Measurements from ENCODE around the gene SDK2. TPM values are rescaled to one million over a fixed set of nuclear protein-coding genes. Genes with fewer than 3 reads are reported as not detected.

SDK2 gene
- total and polyA plus RNA-seq, 2 of the 8 experiments (the other 6 are each of a cell fraction or from before 2014, with no cell fraction given) = 3.9 to 4.1 TPM

DNA sequence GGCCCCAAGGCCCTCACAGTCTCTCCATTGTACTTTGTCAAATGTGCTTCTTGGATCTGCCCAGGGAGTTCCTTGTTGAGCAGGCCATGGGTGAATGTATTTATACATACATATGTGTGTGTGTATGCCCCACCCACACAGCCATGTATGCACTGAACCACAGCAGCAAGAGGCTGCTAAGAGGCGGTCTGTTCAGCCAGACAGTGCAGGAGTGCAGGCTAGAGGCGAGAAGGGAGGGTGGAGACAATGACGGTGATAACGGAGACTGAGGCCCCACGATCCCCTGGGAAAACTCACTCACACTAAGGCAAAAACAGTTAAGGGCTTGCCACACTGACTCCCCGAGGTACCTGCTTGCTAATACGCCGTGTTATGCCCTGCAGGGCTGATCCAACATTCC lies 181.4 kb downstream of the SDK2 start:
- WGBS, 2 experiments (ENCODE audit: extremely low coverage in 1 of 2, insufficient coverage in 1 of 2, insufficient read length in 1 of 2, insufficient replicate concordance in 2 of 2, low coverage in 1 of 2, low lambda C conversion rate in 2 of 2, missing lambda C conversion rate in 1 of 2) = 87% methylated on average over 8 of the region's 8 CpGs; no CpG with 5 or more reads in 1 of the 2 experiments
- Histone ChIP-seq H2AFZ (ENCODE audit: low read length) (no peak overlapping the region), H3K4ac (replicated peaks; ENCODE audit: insufficient read length, low read depth, low read length) (no peak overlapping the region), H3K4me3 (ENCODE audit: extremely low read depth in 1 of 4, insufficient read depth in 2 of 4, low read depth in 3 of 4, low read length in 4 of 4) (no peak overlapping the region), H3K56ac (replicated peaks; ENCODE audit: insufficient read length, low read depth, low read length) (no peak overlapping the region), H3K9ac (replicated peaks in 1 of 4; ENCODE audit: extremely low read depth in 1 of 4, low read depth in 3 of 4, low read length in 3 of 4) (no peak overlapping the region), H2BK5ac (ENCODE audit: low read depth, low read length) (no peak overlapping the region), H3K9me3 (ENCODE audit: insufficient read depth in 2 of 2, low read depth in 1 of 2, low read length in 1 of 2) (no peaks in the 10 kb centered on the region; a peak in 2 of 4 replicates), H3K18ac (ENCODE audit: extremely low read depth, low read length) (no peak overlapping the region), H2AK5ac (ENCODE audit: low read depth, low read length) (no peak overlapping the region), H3K23ac (ENCODE audit: insufficient read length) (no peak overlapping the region), H4K91ac (replicated peaks; ENCODE audit: insufficient read length, low read length) (no peak overlapping the region), H3K79me2 (ENCODE audit: control insufficient read depth in 1 of 2, insufficient read depth in 2 of 2, low read length in 2 of 2) (no peaks in the 10 kb centered on the region), H3K4me1 (replicated peaks in 1 of 4; ENCODE audit: control insufficient read depth in 3 of 4, insufficient read depth in 4 of 4, low read length in 3 of 4) (0 out of 7 replicates have a peak, but pooled peaks cover 0 to 4% (median 0%) of the 10 kb centered on the region in 4 experiments), H4K8ac (ENCODE audit: extremely low read depth, insufficient read depth, low read length) (0 out of 2 replicates have a peak overlapping the region, but pooled peaks have one; percentile 35), H2BK15ac (ENCODE audit: low read length) (no peak overlapping the region), H4K20me1 (replicated peaks in 1 of 2; ENCODE audit: control insufficient read depth in 1 of 2, insufficient read depth in 2 of 2, low read length in 2 of 2) (peaks cover 0 to 2% of the 10 kb centered on the region in 2 experiments), H3K23me2 (ENCODE audit: low read depth, low read length) (peaks cover 5% of the 10 kb centered on the region; the same call in 1 of the 2 replicates), H2BK12ac (ENCODE audit: low read depth, low read length) (no peak overlapping the region), H2BK20ac (ENCODE audit: low read length) (no peak overlapping the region), H3K4me2 (ENCODE audit: insufficient read depth in 1 of 2, low read depth in 2 of 2, low read length in 2 of 2) (no peak overlapping the region), H4K5ac (ENCODE audit: insufficient read length, low read depth, low read length) (no peak overlapping the region), H3K14ac (ENCODE audit: insufficient read length) (no peak overlapping the region), H3K36me3 (ENCODE audit: control insufficient read depth in 2 of 4, insufficient read depth in 4 of 4, low read length in 3 of 4) (no peaks in the 10 kb centered on the region), H2BK120ac (replicated peaks; ENCODE audit: low read depth, low read length) (no peak overlapping the region), H3K27ac (ENCODE audit: low read depth, low read length) (no peak overlapping the region), H3K27me3 (replicated peaks in 1 of 4; ENCODE audit: control insufficient read depth in 3 of 4, extremely low read depth in 1 of 4, insufficient read depth in 3 of 4, low read length in 3 of 4) (no peaks in the 10 kb centered on the region), H3K79me1 (ENCODE audit: low read depth, low read length) (no peaks in the 10 kb centered on the region)
- ChIA-PET CTCF (ENCODE audit: partially characterized antibody) (no interaction called here), POLR2A (ENCODE audit: partially characterized antibody) (no interaction called here)
- no peak for FAIRE-seq
- DNase-seq (ENCODE audit: low read depth in 1 of 2, low spot score in 2 of 2) = no peak
- TF ChIP-seq RBBP5 (IDR thresholded peaks at IDR 0.05; ENCODE audit: borderline replicate concordance, low read depth, low read length) = no peak
- TF ChIP-seq KDM4A (IDR thresholded peaks at IDR 0.05; ENCODE audit: low read depth, low read length, severe bottlenecking) = no peak
- TF ChIP-seq HDAC6 (IDR thresholded peaks at IDR 0.05; ENCODE audit: low read depth, low read length) = no peak
- no peak for TF ChIP-seq GABPA (IDR thresholded peaks at IDR 0.05; ENCODE audit: borderline replicate concordance, insufficient read depth, low read length)
- TF ChIP-seq TBP (IDR thresholded peaks at IDR 0.05; ENCODE audit: low read depth, low read length) = no peak
- no peak for TF ChIP-seq BRCA1 (IDR thresholded peaks at IDR 0.05; ENCODE audit: low read depth, low read length)
- no peak for TF ChIP-seq CTBP2 (IDR thresholded peaks at IDR 0.05; ENCODE audit: borderline replicate concordance, insufficient read depth, insufficient read length, low read length)
- TF ChIP-seq SAP30 (IDR thresholded peaks at IDR 0.05; ENCODE audit: insufficient read depth, insufficient replicate concordance, low read length) = no peak
- no peak for TF ChIP-seq ZNF274 (IDR thresholded peaks at IDR 0.05; ENCODE audit: borderline replicate concordance, extremely low read depth, low read length)
- TF ChIP-seq RAD21 (IDR thresholded peaks at IDR 0.05 in 1 of 2, conservative IDR thresholded peaks at IDR 0.05 in 1 of 2; ENCODE audit: low read depth in 2 of 2, low read length in 2 of 2) = no peak
- TF ChIP-seq, protein P1, sequence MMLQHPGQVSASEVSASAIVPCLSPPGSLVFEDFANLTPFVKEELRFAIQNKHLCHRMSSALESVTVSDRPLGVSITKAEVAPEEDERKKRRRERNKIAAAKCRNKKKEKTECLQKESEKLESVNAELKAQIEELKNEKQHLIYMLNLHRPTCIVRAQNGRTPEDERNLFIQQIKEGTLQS (IDR thresholded peaks at IDR 0.05; ENCODE audit: insufficient read depth, low read depth, low read length) = no peak
- no peak for TF ChIP-seq TCF12 (IDR thresholded peaks at IDR 0.05; ENCODE audit: low read depth, low read length)
- TF ChIP-seq MAFK (IDR thresholded peaks at IDR 0.05; ENCODE audit: low read depth, low read length) = no peak
